OCI-M2 (cell line): Measurements from ENCODE around the gene RGR.
A peak's percentile ranks its signal among the peaks of the same experiment; 100 is the strongest.
"Not testable (repeated sequence)": the region's sequence is repeated elsewhere in the genome, so short reads cannot be mapped to it uniquely, and the experiment has no call there.

ENCODE experiments used
- DNase-seq: peaks from one replicate; lab custom pipeline; 2025; ENCODE audit not compliant: unreplicated experiment; lab: John Stamatoyannopoulos, UW

Gene RGR

DNA sequence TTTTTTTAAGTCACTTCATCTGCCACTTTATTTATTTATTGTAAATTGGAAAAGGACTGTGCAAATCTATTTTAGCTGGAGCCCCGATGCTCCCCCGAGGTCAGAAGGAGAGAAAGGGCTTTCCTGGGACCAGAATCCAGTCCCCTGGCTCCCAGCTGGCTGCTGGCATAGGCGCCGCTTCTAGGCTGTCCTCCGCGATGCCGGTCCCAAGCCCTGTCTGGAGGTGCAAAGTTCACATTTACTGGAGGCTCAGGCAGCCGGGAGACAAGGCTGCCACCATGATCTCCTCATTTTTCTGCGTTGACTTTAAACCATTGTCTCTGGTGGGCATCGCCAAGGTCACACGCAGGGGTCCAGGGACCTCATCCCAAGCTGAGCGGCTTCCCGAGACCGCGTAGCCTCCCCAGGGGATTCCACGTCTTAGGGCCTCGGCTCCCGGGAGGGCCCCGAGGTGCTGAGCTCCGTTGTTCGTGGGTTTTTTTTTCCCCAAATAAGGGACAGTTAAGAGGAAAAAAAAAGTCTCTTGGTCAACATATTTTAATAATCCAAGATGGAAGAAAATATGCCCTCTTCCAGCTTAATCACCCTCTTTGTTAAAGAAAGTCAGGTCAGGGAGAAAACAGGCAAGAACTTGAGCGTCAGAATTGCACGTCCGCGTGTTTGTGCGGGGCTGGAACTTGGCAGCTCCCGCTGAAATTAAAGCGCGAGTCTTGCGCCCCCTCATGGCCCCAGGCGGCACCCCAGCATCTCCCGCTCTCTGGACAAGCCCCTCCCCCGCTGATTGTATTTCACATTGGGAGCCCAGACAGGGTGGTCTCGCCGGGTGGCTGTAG, 11.9 kb downstream of the RGR start:
- no peak for DNase-seq

DNA sequence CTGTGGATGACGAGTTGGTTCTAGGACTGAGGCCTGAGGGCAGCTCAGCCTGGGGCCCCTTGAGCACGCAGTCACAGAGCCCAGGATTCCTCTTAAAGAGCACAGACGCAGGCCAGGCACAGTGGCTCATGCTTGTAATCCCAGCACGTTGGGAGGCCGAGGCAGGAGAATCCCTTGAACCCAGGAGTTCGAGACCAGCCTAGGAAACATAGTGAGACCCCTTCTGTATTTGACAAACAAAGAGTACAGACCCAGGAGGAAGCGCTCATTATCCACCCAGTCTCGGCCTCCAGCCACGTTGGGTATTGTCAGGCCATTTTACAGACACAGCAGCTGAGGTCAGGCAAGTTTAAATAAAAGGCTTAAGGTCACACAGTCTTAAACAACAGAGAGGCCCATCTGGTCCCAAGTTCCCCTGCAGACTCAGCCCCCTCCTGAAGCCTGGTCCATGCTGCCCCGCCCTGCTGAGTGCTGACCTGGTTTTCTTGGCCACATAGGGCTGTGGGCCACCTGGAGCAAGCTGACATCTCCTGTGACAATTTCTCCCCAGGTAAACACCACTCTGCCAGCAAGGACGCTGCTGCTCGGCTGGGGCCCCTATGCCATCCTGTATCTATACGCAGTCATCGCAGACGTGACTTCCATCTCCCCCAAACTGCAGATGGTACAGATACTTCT, 12.6 kb downstream of the RGR start:
- no peak for DNase-seq

- no peak for DNase-seq
These were observed 13.3 kb downstream of the RGR start for GRCh38 chr10:84258034-84258695.

DNA sequence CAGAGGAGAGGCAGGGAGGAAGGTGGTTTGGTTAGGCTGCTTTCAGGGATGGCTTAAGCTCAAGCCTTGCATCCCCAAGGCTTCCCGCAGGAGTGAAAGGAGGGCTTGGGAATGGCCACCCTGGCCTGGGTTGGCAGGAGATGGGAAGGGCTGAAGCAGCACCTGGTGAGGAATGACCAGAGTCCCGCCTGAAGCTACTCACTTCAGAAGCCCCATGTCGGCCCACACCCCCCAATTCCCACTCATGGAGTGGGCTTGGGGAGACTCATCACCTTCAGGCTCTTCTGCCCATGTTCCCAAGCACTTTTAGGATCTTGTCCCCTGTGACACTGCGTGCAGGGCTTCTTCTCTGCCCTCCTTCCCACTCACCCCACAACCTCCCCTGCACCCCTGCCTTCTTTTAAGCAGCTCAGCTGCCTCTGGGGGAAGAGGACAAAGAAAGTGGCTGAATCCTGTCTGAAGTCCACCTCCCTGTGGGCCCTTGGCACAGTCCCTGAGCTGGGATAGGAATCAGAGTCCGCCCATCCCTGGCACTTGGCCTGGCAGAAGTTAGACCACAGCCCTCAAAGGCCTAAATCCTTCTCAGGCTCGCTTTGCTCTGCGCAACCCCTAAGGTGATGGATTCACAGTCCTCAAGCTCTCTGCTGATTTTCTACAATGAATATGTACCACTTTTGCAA, 16.5 kb downstream of the RGR start:
- DNase-seq, result no peak

- DNase-seq, result no peak
These were observed 17.5 kb downstream of the RGR start for GRCh38 chr10:84262190-84262956.

DNA sequence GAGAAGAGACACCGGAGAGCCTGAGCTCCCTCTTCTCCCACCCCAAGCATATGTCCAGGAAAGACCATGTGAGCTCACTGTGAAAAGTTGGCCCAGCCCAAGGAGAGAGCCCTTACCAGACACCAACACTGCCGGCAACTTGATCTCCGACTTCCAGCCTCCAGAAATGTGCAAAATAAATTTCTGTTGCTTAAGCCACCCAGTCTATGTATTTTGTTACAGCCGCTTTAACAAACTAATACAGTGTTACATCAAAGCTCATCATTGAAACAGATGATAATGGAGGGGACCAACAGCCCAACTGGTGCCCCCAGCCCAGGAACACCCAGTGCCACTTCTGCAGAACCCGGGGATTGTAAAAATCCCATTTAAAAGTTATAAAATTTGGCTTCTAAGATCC, 18.9 kb downstream of the RGR start:
- no peak for DNase-seq

GRCh38 chr10:84264611-84265141, 19.8 kb downstream of the RGR start:
- DNase-seq, result peak; percentile 39

GRCh38 chr10:84265418-84265817, 20.6 kb downstream of the RGR start:
- DNase-seq, result no peak

- DNase-seq, result no peak
These were observed 22.8 kb downstream of the RGR start for GRCh38 chr10:84267503-84268126.

DNA sequence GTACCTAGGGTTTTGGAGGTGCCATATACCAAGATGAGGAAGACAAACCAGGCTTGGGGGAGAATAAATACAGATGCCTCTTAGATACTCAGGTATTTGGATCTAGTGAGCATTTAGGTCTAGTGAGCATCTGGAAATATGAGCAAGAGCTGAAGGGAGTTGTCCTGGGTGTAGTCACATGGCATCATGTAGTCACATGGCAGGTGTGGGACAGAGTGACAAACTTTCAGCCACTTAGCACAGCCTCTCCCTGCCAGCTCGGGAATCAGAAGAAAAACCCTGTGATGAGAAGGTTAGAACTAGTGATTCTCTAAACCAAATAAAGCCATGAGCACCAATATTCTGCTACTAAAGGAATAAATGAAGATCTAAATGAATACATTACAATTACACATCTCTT, 24.3 kb downstream of the RGR start:
- DNase-seq, result no peak

DNA sequence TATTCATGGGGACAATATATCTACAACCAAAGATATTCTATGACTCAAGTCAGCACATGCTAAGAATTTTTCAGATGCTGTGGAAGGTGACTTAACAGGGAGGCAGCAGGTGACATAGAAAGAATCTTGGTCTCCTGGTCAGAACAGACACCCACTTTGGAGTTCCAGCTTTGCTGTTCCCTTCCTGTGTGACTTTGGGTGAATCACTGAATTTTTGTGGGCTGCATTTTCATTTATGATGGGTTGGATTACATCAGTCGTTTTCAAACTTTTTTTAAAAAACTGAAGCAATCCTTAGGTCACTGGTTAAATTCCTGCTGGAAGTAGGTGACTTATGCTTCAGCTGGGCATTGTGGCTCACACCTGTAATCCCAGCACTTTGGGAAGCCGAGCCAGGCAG, 24.9 kb downstream of the RGR start:
- no peak for DNase-seq

GRCh38 chr10:84270708-84271107, 25.9 kb downstream of the RGR start:
- no peak for DNase-seq

DNA sequence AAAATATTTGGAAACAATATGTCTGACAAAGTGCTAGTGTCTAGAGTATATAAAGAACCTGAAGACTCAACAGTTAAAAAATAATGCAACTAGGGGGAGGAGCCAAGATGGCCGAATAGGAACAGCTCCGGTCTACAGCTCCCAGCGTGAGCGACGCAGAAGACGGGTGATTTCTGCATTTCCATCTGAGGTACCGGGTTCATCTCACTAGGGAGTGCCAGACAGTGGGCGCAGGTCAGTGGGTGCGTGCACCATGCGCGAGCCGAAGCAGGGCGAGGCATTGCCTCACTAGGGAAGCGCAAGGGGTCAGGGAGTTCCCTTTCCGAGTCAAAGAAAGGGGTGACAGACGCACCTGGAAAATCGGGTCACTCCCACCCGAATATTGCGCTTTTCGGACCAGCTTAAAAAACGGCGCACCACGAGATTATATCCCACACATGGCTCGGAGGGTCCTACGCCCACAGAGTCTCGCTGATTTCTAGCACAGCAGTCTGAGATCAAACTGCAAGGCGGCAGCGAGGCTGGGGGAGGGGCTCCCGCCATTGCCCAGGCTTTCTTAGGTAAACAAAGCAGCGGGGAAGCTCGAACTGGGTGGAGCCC, 35.1 kb downstream of the RGR start:
- not testable (repeated sequence) for DNase-seq

DNA sequence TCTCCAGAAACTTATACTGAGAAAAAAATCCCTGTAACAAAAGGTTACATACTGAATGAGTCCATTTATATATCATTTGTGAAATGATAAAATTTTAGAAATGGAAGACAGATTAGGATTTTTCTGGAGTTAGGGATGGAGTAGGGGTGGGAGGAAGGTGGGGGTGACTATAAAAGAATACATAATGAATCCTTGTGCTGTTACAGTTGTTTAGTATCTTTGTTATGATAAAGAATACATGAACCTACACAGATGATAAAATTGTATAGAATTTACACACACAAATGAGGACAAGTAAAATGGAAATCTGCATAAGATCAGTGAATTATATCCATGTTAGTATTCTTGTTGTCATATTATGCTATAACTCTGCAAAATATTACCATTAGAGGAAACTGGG, 41.8 kb downstream of the RGR start:
- no peak for DNase-seq

DNA sequence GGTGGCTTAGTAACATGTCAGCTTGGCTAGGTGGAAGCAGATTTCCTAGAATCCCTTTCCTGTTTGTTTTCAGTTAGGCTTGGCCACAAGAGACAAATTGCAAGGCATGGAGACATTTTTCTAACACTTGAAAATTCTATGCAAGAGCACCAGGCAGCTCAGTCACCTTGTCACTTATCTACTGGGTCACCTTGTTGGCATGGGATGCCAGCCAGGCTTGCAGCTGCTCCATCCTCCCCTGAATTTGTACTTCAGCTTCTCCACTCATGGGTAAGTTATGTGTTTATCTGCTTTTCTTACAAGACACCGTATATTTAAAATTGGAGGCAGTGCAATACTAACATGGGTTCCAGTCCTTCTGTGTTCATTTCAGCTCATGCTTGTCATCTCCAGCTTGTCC, 43.3 kb downstream of the RGR start:
- no peak for DNase-seq

DNA sequence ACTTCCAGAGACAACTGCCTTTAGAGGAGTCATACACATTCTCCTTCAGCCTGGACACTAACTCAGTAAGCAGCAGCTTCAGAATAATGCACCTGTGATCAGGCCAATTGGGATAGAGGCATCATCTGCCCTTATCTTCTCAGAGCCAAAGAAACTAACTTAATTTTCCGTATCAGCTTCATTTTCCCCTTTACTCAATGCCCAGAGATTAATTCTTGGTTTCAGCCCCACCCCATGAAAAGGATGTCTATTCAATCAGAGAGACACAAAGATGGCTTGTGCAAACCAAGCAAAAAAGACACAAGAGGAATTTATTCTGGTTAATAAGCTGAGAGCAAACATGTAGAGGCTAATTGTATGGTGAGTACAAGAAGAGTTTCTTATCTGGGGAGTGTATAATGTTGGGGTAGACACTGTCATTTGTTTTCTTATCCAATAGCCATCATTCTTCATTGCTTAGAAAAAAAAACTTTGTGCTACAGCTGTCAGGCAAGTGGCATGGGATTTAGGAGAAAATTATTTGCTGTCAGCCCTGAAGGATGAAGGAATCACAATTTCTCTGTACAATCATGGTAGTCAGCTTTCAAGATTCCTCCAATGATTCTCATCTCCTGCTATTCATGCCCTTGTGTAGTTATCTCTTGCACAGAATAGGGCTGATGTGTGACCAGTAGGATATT, 44.8 kb downstream of the RGR start:
- no peak for DNase-seq

GRCh38 chr10:84290235-84290634, 45.4 kb downstream of the RGR start:
- no peak for DNase-seq

DNA sequence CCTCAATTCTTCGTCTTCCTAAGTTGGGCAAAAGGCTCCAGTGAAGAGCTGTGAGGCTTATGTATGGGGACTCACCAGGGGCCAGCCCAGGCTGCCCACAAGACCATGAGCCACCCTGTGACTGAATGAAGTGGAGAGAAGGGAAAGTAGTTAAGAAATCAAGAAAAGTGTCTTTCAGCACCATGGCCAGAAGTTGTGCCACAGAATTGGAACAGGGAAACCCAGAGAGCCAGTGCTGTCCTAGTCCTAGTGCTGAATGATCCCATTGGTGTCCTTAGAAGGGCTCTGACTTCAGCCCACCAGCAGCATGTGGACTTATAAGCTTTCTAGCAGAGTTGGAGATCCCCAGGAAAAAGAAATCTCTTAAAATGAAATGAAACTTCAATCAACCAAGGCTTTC, 46.5 kb downstream of the RGR start:
- DNase-seq, result no peak

DNA sequence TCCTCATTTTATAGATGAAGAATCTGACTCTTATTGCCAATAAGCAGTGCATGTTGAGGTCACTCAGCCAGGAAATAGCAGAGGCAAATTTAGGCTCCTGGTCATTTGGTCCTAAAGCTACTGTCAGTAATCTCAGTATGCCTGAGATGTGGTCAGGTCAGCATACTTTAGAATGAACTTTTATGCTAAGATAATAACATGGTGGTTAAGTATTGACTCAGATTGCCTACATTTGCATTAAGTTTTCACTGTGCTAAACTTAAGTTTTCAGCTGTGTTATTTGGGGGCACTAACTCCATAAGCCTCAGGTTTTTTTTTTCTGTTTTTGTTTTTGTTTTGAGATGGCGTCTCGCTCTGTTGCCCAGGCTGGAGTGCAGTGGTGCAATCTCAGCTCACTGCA, 47.6 kb downstream of the RGR start:
- DNase-seq, result no peak
